NB4 (cell line): ENCODE results near the gene NEUROG1.

ENCODE experiments used
- CTCF ChIP-seq: IDR thresholded peaks from one replicate; pipeline ENCODE4 v1.5.1; 2012; ENCODE audit warnings: low read depth, low read length
- MYC ChIP-seq: IDR thresholded peaks from 2 replicates; pipeline ENCODE4 v1.6.1; 2011; ENCODE audit warnings: low read depth, low read length
- POLR2A ChIP-seq: IDR thresholded peaks from 2 replicates; pipeline ENCODE4 v1.6.1; 2011; ENCODE audit warnings: mild to moderate bottlenecking; ENCODE audit not compliant: insufficient read length; ENCODE audit errors: extremely low read depth
- TF ChIP-seq, protein P1 (sequence below): IDR thresholded peaks from 2 replicates; pipeline ENCODE4 v1.6.1; 2011; ENCODE audit warnings: low read depth, low read length

- TF ChIP-seq POLR2A (no peak), CTCF (no peak), MYC (no peak)
- TF ChIP-seq, protein P1, sequence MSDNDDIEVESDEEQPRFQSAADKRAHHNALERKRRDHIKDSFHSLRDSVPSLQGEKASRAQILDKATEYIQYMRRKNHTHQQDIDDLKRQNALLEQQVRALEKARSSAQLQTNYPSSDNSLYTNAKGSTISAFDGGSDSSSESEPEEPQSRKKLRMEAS = no peak
Observed at GRCh38 chr5:135582099-135582781, 46.5 kb upstream of the NEUROG1 start.
